GM18520 (cell line): ENCODE measurements around the gene GEMIN5.
"Not testable (repeated sequence)": the region's sequence is repeated elsewhere in the genome, so short reads cannot be mapped to it uniquely, and the experiment has no call there.

Source experiments
- ATAC-seq: cut with Tn5 transposase; IDR thresholded peaks from one replicate; pipeline ENCODE4 v1.9.1; 2021; ENCODE audit not compliant: unreplicated experiment

GEMIN5 gene

GRCh38 chr5:154940772-154941620, 3.0 kb upstream of the GEMIN5 start, which contains the start of gene MRPL22:
MRPL22 (plus strand) TSS chr5:154941073; CDS start chr5:154941111, 38 bp downstream.
- peak; percentile 49 for ATAC-seq

GRCh38 chr5:154940375-154940771, 2.4 kb upstream of the GEMIN5 start:
- no peak for ATAC-seq

GRCh38 chr5:154939387-154939786, 1.4 kb upstream of the GEMIN5 start:
- ATAC-seq, result not testable (repeated sequence)

GRCh38 chr5:154937186-154937717, 759 bp downstream of the GEMIN5 start:
- no peak for ATAC-seq

DNA sequence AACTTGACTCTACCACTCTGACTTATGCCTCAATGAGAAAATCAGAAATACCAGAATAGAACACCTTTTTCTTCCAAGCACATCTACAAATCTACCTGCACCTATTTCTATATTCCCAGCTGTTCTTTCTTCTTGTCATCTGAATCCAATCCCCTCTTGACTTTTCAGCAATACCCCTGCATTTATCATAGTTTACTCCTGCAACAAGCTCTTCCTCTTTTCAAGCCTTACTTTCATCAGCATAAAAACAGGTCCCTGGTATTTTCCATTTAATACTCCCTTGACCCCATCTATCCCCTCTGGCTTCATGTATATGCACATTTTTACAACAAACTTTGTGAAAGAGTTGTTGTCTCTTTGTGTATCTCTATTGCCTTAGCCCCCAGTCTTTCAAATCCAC, 3.1 kb downstream of the GEMIN5 start:
- no peak for ATAC-seq

DNA sequence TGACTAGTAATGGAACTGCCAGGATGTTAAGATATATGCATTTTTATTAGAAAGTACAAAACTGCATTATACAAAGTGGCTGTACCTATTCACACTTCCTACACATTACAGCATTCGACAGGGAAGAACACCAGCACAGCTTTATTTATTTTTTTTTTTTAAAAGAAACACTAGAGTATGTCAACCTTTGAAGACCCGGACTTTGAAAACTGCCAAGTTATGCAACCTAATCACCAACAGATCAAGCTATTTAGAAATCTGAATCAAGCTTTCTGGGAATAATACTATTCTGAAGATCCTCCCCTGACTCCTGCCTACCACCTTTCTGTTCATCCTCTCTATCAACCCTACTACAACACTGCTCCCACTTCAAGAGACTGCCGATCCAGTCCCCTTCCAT, 4.5 kb downstream of the GEMIN5 start:
- no peak for ATAC-seq

DNA sequence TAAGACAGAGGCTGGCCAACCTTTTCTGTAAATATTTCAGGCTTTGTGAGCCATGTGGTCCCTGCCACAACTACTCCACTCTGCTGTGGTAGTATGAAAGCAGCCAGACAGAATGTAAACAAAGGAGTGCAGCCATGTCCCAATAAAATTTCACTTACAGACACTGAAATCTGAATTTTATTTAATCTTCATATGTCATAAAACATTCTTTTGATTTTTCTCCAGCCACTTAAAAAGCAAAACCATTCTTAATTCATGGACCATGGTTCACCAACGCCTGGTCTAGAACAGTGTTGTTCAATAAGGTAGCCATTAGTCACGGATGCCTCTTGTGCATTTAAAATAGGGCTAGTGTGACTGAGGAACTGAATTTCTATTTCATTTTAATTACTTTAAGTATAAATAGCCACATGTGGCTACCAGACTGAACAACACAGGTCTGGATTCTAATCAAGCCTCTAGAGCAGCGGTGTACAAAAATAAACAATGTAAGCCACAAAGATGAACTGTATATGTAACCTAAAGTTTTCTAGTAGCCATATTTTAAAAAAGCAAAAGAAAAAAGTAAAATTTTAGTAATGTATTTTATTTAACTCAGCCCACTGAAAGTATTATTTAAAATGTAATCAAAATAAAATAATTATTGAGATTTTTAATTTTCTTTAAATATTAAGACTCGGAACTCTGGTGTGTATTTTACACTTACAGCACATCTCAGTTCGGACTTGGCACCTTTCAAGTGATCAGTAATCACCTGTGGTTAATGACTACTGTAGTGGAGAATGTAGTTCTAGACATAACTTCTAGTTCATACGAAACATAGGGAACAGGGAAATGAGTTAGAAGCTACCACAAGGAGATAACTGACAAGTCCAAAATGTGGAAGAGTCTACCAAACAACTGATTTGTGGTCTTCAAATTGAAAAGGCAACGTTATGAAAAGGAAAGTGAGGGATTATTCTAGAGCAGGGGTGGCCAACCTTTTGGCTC, 14.3 kb downstream of the GEMIN5 start:
- no peak for ATAC-seq

GRCh38 chr5:154917757-154918156, 20.3 kb downstream of the GEMIN5 start:
- ATAC-seq, result no peak

DNA sequence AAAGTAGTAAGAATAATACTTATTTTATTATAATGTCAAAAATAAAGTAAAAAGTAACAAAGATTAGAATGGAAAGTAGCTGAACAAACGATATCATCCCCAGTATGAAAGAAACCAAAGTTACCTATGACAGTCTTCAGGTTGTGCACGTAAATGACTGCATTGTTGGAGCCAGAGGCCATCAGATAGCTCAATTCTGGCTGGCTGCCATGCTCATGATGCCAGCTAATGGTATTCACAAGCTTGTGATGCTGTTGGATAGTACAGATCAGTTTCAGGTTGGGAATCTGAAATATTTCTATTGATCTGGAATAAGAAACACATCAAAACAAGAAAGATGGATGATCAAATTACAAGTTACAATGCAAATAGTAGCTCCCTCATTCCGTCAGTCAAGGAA, 21.1 kb downstream of the GEMIN5 start:
- no peak for ATAC-seq

DNA sequence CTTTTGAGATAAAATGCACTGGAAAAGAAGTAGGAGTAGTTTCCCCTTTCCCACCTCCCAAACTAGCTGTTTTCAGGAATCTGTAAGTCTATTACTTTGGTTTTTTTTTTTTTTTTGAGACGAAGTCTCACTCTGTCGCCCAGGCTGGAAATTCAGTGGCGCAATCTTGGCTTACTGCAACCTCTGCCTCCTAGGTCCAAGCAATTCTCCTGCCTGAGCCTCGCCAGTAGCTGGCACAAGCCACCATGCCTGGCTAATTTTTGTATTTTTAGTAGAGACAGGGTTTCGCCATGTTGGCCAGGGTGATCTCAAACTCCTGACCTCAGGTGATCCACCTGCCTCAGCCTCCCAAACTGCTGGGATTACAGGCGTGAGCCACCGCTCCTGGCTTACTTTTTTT, 32.4 kb downstream of the GEMIN5 start:
- not testable (repeated sequence) for ATAC-seq

DNA sequence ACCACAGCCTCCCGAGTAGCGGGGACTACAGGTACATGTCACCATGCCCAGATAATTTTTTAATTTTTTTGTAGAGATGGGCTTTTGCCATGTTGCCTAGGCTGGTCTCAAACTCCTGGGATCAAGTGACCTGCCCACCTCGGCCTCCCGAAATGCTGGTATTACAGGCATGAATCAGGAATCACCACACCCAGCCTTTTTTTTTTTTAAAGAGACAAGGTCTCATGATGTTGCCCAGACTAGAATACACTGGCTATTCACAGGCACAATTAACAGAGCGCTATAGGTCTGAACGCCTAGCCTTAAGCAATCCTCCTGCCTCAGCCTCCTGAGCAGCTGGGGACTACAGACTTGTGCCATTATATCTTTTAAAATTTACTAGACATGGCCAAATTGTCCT, 36.1 kb downstream of the GEMIN5 start:
- no peak for ATAC-seq

DNA sequence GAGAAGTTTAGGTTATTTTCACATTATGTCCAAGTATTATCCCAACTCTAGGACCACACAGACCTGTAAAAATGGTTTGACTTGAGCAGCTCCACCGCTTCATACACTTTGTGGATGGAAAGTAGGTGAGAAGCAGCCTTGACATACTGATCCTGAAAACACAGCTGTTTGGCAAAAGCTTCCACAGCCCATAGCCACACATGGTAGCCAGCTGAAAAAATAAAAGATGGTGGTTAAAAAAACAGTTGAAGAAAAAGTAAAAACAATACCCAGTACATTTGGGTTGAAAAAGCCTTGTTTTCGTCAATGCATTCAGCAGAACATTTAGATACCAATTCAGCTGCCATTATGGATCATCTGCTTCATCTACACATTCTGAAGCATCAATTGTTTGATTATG, 36.7 kb downstream of the GEMIN5 start:
- ATAC-seq, result no peak

- ATAC-seq, result no peak
Measured at GRCh38 chr5:154900066-154900465, 37.9 kb downstream of the GEMIN5 start.

DNA sequence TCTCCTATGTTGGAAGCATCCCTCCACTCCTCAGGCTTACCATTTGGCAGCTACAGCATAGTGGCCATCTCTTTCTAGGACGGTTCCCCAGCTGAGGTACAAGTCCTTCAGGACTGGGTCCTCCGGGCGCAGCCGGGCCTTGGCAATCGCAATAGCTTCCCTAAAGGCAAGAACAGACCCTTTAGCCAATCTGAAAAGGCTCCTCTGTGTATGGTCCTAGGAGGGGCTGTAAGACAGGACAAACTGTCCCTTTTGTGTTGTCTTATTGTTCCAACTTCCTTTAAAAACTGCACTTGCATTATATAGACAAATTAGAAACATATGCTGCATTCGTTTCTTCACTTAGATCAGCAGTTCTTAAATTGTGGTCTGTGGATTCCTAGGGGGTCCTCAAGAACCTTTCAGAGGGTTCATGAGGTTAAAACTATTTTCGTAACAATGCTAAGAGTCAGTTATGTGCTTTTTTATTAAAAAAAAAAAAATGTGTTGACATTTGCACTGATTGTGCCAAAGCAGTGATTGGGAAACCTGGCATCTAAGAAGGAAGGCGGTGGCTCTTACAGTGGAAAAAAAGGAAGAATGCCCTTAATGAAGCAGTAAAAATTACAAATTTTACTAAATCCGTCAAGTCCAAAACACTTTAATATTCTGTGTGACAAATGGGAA, 38.7 kb downstream of the GEMIN5 start:
- ATAC-seq, result no peak

DNA sequence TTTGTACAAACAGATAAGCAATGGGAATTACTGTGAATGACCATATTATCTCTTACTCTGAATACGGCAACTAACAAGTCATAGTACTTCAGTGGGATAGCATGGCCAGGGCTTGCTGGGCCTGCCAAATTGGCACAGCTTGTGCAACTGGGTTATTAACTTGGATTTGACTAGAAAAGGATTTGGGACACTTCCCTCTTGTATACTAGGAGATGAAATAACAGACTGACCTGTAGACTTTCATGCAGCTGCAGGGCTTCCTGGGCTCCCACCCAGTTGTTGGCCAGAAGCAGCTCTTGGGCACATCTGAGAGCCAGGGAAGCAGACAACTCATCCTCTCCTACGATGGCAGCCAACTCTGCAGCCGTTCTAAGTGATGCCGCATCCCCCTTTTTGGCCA, 39.8 kb downstream of the GEMIN5 start:
- ATAC-seq, result no peak

- ATAC-seq, result no peak
Measured at GRCh38 chr5:154896562-154897165, 41.3 kb downstream of the GEMIN5 start.

DNA sequence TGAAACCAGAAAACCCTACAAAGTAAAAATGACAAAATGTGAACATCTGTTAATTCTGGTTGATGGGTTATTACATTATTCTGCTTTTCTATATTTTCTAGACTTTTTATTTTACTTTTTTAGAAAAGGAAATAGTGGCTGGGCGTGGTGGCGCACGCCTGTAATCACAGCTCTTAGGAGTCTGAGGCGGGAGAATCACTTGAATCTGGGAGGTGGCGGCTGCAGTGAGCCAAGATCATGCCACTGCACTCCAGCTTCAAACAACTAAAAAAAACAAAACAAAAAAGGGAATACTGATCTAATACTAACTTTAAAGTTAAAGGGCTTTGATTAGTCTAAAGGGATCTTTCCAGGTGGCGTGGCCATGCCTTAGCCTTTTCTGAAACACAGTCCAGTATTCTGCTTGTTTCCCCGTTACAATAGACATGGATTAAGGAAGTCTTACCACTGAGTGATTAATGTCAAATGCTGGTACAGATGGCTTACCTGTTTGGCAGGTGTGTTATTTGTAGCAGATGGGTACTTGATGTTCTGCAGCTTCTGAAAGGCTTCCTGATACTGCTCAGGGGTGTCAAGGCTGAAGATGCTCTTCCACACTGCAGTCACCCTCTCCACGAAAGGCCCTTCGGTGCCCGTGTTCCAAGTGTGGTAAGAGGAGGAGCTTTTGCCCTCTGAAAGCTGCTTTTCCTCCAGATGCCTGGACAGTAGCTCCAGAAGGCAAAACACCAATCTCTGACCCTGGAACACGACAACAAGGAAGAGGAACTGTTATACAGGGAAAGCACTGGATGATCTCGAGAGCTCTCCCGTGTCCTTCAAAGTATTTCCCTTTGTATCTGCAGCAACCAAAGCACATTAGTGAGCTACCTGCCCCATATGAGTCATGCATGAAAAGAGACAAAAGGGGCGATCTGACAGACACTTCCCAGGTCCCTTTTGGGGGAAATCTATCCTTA, 42.1 kb downstream of the GEMIN5 start:
- no peak for ATAC-seq

- no peak for ATAC-seq
Measured at GRCh38 chr5:154893381-154893780, 44.6 kb downstream of the GEMIN5 start.

DNA sequence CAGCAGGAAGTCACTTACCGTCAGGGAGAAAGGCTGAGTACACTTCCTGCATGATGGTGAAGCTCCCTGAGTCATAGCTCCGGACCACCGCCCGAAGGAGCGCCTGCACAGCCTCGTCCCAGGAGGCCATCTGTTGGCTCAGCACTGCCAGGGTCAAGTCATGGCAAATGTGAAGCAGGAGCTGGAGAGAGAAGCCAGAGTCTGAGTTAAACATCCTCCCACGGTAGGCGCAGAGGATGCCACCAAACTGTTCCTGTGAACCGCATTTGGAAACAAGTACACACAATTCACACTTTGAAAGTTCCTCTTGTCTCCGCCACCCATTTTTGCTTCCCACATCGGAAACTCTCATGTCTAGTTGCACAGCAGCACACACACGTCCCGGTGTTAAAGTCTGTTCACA, 45.6 kb downstream of the GEMIN5 start:
- no peak for ATAC-seq
